HG03378 (cell line): ENCODE measurements around the gene ASTN1.

ENCODE experiments used
- ATAC-seq: cut with Tn5 transposase; IDR thresholded peaks from one replicate; pipeline ENCODE4 v1.9.1; 2021; ENCODE audit warnings: mild to moderate bottlenecking, moderate library complexity; ENCODE audit not compliant: unreplicated experiment

The ASTN1 gene

DNA sequence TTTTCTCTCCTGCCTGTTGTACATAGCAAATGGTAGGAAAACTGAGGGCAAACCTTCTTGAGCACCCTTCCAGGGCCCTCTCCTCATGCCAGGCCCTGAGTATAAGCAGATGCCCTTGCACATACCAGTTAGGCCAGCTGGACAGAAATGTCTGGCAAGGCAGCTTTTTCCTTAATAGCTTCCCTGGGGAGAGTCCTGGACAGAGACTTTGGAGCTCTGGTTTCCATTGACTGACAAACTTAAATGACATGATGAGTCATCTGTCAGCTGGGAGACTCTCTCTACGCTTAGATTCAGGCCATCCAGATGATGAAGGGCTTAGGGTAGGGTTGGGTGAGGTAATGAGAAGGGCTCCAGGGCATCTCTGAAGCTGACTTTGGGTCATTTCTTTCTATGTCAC lies 317.5 kb downstream of the ASTN1 start:
- ATAC-seq: no peak

DNA sequence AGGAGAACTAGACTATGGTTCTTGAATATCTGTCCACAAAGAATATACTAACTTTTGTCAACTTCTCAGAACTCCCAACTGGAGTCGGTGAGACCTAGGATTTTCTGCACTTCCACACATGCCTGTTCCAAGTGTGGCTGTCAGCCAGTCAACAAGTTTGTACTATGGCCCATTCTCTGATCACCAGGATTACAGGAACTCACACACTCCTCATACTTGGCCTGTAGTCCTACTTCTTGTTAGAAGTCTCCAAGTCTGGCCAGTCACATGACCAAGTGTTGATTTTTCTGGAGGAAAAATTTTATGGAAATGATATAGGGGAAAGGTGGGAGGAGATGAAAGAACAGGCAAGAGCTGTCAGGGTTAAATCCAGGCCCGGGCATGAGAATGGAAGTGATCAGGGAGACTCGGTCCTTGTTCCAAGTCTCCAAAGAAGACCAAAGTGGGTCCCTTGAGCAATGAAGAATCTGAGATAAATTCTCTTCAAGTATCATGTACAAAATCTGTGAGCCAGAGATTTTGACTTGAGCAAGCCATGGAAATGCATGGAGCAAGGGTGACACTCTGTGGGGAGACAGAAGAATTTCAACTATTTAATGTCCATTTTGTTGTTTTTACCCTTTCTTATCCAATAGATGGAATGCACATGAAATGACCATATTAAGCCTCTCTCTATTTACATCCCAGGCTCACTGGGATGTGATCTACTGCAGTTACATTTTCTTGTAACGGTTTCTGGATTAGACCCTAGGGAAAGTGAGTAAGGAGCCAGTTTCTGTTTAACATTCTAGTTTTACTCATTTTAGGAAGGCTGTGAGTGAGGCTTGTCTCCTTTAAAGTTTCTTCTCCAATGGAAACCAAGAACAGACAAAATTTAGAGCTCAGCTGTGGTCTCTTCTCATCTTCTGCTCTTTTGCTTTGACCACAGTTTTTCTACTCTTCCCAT lies 320.9 kb downstream of the ASTN1 start:
- no peak for ATAC-seq

DNA sequence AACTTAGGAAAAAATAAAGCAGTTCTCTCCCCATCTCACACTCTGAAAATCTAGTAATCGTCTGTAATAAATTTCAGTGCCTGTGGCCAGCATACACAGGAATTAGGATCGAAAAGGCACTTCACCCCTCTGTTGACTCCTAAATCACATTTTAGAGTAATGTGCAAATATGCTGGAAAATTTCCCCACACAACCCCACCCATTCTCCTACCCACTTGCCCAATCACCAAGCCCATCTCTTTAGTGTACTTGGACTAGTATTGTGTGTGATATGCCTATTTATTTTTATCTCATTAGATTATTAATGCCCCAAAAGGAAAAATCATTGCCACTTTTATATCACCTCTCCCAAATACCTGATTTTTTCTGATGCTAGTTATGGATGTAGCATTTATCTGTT lies 323.3 kb downstream of the ASTN1 start:
- ATAC-seq: no peak

DNA sequence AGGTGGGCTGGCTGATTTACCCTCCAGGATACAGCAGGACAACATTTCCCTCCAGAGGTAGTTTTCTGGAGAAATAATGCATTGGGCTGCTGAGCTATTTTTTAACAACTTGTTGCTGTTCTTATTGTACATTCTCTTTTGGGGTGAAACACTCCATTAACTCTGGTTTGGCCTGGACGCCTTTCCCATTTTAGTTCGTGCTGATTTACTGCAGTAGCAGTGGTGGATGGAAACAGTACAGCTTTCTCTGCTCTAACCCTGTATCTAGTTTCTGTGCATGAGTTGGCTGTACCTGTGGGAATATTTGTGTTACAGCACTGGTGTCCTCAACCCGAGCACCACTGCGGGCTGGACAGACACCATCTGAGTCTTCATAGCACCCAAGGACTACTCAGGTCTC lies 325.3 kb downstream of the ASTN1 start:
- ATAC-seq: no peak

DNA sequence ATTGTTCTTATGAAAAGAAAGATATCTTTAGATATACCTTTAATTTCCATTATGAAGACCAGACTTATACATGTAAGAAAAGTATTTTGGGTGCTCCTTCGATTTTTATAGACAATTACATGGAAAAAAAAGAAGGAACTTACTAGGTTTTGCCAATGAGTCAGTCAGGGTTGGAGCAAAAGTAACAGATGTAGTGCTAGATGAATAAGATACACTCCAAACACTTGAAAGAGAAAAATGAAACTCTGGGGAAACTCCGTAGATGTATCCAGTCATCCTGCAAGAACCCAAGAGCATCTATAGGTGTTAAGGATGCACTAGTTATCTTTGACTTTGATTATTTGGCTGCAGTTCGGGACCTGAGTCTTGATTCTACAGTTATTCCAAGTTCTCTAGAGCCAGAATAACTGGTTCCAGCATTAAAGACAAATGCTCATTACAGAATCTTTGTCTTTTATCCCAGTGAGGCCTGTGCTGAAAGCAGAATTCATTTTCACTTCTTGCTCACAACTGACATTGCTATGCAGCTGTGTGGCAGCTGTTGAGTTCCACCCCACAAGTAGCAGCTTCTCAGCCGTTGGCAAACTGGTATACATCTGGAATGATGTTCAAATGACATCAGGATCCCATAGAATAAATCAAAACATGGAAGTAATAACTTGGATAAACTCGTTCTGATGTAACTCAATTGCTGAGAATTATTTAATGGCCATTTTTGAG lies 326.1 kb downstream of the ASTN1 start:
- no peak for ATAC-seq

DNA sequence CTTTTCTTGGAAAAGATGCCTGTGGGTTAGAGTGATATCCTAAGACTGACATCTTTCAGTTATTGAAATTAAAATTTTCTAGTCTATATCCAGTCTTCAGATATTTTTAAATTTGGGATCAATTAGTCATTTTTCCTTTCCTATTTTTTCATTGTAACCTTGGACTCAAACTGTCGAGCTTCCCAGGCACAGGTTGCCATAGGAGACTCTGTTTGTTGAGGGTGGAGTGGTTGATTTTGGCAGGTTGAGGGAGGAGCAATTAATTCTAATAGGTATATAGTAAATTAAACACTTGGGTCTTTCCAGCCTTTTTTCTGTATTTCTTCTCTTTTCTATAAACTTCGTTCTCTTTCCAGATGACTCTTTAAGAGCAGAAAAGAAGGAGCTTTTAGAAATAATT lies 326.8 kb downstream of the ASTN1 start:
- ATAC-seq: no peak

DNA sequence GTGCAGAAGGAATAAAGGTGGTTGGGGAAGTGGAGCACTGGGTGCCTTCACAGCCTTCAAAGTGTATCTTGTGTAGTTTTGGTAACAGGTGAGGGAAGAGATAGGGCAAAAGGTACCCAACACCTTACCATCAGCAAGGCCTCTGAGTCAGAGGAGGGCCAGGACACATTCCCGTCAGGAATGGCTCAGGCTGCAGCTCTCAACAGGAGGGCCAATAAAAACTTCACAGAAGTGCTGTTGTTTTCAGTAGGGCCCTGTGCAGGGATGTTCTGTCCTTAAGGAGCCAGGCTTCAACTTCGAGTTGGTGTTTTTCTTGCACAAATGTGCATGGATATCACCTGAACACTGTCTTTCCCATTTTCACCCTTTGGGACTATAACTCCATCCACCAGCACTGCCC lies 333.4 kb downstream of the ASTN1 start:
- ATAC-seq: no peak

DNA sequence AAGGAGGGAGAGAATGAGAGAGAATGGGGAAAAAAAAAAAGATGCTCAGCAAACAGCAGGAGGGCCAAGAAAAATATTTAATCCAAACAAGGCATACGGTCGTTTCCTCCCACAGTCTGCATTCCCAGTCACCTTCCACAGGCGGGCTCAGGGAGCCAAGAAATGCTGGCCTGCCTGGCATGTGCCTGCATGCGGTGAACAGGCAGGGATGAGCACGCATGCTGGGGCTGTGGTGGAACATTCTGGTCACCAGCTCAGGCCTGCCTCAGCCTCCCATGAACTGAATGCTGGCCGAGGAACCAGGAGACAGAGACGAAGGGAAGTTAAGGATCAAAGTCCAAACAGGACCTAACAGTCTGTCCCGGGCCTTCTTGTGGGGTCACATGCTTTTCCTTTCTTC lies 335.3 kb downstream of the ASTN1 start:
- no peak for ATAC-seq

DNA sequence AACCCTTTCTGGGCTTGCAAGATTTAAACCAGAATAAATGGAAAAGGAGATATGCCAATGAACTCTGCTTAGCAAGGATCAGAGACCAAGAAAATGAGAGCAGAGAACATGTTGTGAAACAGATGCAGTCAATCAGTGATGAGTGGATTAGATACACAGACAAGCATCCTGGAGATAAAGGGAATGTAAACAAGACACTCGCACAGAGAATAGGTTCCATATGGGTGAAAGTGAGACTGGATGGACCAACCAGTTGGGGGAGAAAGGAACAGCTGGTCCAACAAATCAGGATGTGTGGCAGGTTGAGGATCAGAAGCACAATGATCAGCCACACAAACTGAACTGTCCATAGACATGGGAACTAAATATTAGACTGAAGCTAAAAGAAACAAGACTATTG lies 338.2 kb downstream of the ASTN1 start:
- no peak for ATAC-seq

DNA sequence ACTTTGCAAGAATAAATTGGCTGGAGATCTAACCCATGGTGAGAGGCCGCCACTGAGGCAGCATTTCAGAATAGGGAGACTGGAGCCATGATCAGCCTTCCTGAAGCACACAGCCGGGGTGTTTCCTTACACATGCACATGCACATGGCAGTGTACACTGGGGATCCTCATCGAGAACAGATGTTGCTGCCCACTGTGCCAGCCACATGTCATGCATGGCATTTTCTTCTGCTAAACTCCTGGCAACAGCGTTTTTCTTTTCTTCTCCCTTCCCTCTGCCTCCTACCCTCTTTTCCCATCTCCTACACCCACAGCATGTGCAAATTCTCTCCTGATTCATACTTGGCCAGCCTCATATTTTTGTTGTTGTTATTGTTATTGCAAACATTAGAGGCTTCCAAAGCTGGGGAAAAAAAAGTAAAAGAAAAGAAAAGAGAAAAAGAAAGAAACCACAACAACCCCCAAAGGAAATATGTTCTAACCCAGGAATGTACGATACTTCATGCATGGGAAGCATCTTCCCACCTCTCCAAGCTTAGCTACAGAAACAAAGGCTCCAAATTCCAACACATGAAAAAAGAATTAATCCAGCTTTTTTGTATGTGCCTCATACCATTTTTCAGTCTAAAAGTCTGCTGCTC lies 344.0 kb downstream of the ASTN1 start:
- no peak for ATAC-seq

DNA sequence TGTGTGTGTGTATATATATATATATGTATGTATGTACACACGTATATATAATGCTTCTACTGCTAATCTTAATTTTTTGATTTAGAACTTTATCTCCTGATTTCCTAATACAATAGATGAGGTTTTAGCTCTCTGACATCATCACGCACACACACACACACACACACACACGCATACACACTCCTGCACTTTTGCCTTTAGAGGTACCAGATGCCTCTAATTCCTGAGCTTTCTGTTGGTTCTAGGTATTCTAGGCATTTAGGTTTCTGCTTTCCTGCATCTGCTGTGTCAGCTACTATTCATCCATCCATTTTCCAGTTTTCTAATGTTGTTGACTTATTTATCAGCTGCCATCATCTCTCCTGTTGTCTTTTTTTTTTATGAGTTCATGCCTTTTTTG lies 348.3 kb downstream of the ASTN1 start:
- ATAC-seq: no peak

DNA sequence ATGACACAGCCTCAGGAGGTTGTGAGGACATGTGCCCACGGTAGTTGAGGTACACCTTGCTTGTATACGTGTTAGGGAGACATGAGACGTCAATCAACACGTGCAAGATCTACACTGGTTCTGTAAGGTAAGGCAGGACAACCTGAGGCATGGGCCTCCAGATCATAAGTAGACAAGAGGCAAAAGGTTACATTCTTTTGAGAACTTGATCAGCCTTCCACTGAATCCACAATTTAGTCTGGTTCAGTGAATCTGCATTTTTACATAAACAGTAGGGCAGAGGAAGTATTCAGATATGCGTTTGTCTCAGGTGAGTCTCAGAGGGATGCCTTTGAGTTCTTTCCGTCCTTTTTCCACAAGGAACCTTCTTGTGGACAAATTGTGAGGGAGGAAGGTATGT lies 348.9 kb downstream of the ASTN1 start:
- ATAC-seq: no peak

DNA sequence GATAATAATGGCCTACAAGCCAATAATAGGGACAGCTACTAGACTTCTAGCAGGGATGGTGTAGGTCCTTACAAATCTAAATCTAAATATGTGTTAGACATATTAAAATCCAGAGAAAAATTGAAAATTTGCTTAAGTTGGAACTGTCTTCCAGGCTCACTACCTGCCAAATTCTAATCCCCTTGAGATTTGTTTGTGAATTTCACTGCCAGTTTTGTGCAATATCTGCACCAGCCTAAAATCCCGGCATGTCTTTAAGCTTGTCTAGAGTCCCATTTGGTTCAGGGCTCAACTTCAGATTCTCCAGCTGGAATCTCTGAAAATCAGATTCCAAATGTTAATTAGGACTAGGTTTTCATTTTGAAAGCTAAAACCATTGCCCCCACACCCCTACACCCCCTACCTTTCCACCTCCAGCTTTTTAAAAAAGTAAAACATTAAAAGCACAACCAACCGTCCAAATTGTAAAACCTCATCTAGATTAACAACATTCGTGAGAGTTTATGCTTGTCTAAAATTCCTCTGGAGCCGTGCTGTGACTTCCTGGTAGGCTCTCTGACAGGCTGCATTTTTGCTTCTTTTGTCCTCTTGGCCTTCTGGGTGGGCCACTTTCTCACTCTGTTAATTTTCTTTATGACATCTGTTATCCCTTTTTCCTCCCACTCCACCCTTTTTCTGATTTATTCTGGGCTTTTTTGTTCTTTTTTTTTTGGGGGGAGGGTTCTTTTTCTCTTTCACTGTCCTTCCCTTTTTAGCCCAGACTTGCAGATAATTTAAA lies 352.8 kb downstream of the ASTN1 start:
- no peak for ATAC-seq

DNA sequence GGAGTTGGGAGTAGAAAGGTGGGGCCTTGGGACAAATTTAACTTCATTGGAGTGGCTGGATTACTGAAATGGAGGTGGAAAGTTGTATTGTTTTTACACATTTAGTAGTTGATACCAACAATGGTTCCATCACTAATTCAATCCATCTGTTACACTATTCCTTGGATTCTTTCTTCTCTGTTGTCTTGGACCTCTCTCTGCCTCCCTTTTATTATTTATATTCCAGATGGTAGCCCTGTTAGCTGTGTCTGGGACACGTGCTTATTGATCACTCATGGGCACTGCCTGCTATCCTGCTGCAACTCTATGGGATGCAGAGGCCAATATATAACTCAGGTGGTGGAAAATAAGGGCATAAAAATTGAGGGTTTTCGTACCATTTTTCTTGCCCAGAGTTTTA lies 355.2 kb downstream of the ASTN1 start:
- ATAC-seq: no peak
